Upper lobe of left lung (tissue), 6 donors: ENCODE data around the gene LRRC14B. TPM values are rescaled to one million over a fixed set of nuclear protein-coding genes. Genes with fewer than 3 reads are reported as not detected.

Experiments used
- ATAC-seq, 2 donors: fragments of 200-7000 bp; cut with Tn5 transposase; one replicate each; pipeline ENCODE4 v1.9.1; 2022; ENCODE audit warnings: mild to moderate bottlenecking in 2 of 2, moderate library complexity in 2 of 2; ENCODE audit not compliant: low FRiP score in 2 of 2
- DNase-seq, 2 donors: peaks; one replicate each; pipeline ENCODE4 v3.0.0-alpha.2; 2019 to 2020
- H3K27ac ChIP-seq, 4 donors: fragments of 200-600 bp; sonication (generic); one replicate each; pipeline ENCODE4 v1.5.1; 2016 to 2019
- H3K27me3 ChIP-seq, 4 donors: fragments of 200-600 bp; sonication (generic); one replicate each; pipeline ENCODE4 v1.5.1; 2017 to 2019
- H3K36me3 ChIP-seq, 4 donors: fragments of 200-600 bp; sonication (generic); one replicate each; pipeline ENCODE4 v1.5.1; 2016 to 2019
- H3K4me1 ChIP-seq, 4 donors: fragments of 200-600 bp; sonication (generic); one replicate each; pipeline ENCODE4 v1.5.1; 2018 to 2019
- H3K4me3 ChIP-seq, 4 donors: fragments of 200-600 bp; sonication (generic); one replicate each; pipeline ENCODE4 v1.5.1; 2017 to 2019; ENCODE audit warnings: mild to moderate bottlenecking in 2 of 4, moderate library complexity in 1 of 4
- H3K9me3 ChIP-seq, 4 donors: fragments of 200-600 bp; sonication (generic); one replicate each; pipeline ENCODE4 v1.5.1; 2018 to 2019
- CTCF ChIP-seq, 6 experiments: fragments of 450-650 bp in 4 of 6; fragments of 200-600 bp in 2 of 6; sonication (generic) in 2 of 6; IDR thresholded peaks; one replicate each; pipeline ENCODE4 v1.5.1; 2016 to 2019; ENCODE audit warnings: antibody characterized with exemption in 6 of 6
- EP300 ChIP-seq, 4 donors: sonication (generic); formaldehyde crosslinking; IDR thresholded peaks; one replicate each; pipeline ENCODE4 v1.5.1; 2017; ENCODE audit warnings: antibody characterized with exemption in 4 of 4, control low read depth in 2 of 4
- POLR2A ChIP-seq, 4 donors: fragments of 450-650 bp; IDR thresholded peaks; one replicate each; pipeline ENCODE4 v1.5.1; 2016 to 2017; ENCODE audit warnings: antibody characterized with exemption in 4 of 4, mild to moderate bottlenecking in 2 of 4
- POLR2AphosphoS5 ChIP-seq, 2 donors: sonication (generic); formaldehyde crosslinking; IDR thresholded peaks; one replicate each; pipeline ENCODE4 v1.5.1; 2017; ENCODE audit warnings: antibody characterized with exemption in 2 of 2
- WGBS, 2 donors: methylation state at CpG; one replicate each; pipeline ENCODE4 v1.1.5; 2017 to 2018; 5-methylcytosine and 5-hydroxymethylcytosine counted together
- total RNA-seq, 6 donors: library from RNA; depleted of rRNA in 4 of 6; stranded (reverse); fragments of >200 nt in 4 of 6; gene quantifications; one replicate each; pipeline versions ENCODE4 v1.1.0 to v1.2.1, GENCODE V29; 2016 to 2021
- donor health status: DM: no; HTN: no; CAD: no; lungs with moderate emphysema.
- donor health status: DM: no; HTN: yes; CAD: no; lungs with severe emphysema.

The LRRC14B gene
- total RNA-seq, 6 donors from 2014 or later: not detected

GRCh38 chr5:187042-187431 lies 4.3 kb upstream of the LRRC14B start:
- no peaks in the 10 kb centered on the region for H3K36me3 ChIP-seq
- H3K9me3 ChIP-seq: no peaks in the 10 kb centered on the region
- peaks cover 0 to 6% (median 3%) of the 10 kb centered on the region in 4 donors for H3K27me3 ChIP-seq
- ATAC-seq: no peak
- DNase-seq: peak in 1 of 2 donors; percentile 20
- no peak overlapping the region for H3K27ac ChIP-seq
- H3K4me1 ChIP-seq: peaks cover 0 to 23% (median 10%) of the 10 kb centered on the region in 4 donors
- TF ChIP-seq POLR2A (IDR thresholded peaks at IDR 0.05) (no peak), CTCF (IDR thresholded peaks at IDR 0.05) (no peak), POLR2AphosphoS5 (IDR thresholded peaks at IDR 0.05) (no peak), EP300 (IDR thresholded peaks at IDR 0.05) (no peak)
- WGBS, 2 donors: 82 to 93% methylated on average over 5 to 13 of the region's 13 CpGs
- H3K4me3 ChIP-seq: no peak overlapping the region

- Histone ChIP-seq H3K27me3 (peaks cover 0 to 6% (median 3%) of the 10 kb centered on the region in 4 donors), H3K9me3 (no peaks in the 10 kb centered on the region), H3K36me3 (no peaks in the 10 kb centered on the region), H3K4me3 (peak overlapping the region in 1 of 4 donors; percentile 22), H3K27ac (no peak overlapping the region), H3K4me1 (peaks cover 0 to 23% (median 10%) of the 10 kb centered on the region in 4 donors)
- DNase-seq (peak in 1 of 2 donors; percentile 70), ATAC-seq (no peak)
- TF ChIP-seq CTCF (IDR thresholded peaks at IDR 0.05) (no peak), EP300 (IDR thresholded peaks at IDR 0.05) (no peak), POLR2AphosphoS5 (IDR thresholded peaks at IDR 0.05) (no peak), POLR2A (IDR thresholded peaks at IDR 0.05) (no peak)
- 52 to 55% methylated on average over 19 to 20 of the region's 21 CpGs for WGBS, 2 donors
Measured at GRCh38 chr5:187617-188451, 3.5 kb upstream of the LRRC14B start.

GRCh38 chr5:188488-189481 lies 2.5 kb upstream of the LRRC14B start:
- peaks cover 0 to 23% (median 10%) of the 10 kb centered on the region in 4 donors for H3K4me1 ChIP-seq
- DNase-seq: peak; percentile 87 to 93
- H3K9me3 ChIP-seq: no peaks in the 10 kb centered on the region
- 43 to 54% methylated on average over 11 to 30 of the region's 37 CpGs for WGBS, 2 donors
- H3K4me3 ChIP-seq: peak overlapping the region in 2 of 4 donors; percentile 21 to 22
- TF ChIP-seq POLR2AphosphoS5 (IDR thresholded peaks at IDR 0.05) (no peak), POLR2A (IDR thresholded peaks at IDR 0.05) (no peak), EP300 (IDR thresholded peaks at IDR 0.05) (no peak), CTCF (IDR thresholded peaks at IDR 0.05) (peak; percentile 94 to 97 (median 95))
- no peak overlapping the region for H3K27ac ChIP-seq
- H3K36me3 ChIP-seq: no peaks in the 10 kb centered on the region
- peak; percentile 86 to 94 for ATAC-seq
- H3K27me3 ChIP-seq: peaks cover 0 to 6% (median 3%) of the 10 kb centered on the region in 4 donors

DNA sequence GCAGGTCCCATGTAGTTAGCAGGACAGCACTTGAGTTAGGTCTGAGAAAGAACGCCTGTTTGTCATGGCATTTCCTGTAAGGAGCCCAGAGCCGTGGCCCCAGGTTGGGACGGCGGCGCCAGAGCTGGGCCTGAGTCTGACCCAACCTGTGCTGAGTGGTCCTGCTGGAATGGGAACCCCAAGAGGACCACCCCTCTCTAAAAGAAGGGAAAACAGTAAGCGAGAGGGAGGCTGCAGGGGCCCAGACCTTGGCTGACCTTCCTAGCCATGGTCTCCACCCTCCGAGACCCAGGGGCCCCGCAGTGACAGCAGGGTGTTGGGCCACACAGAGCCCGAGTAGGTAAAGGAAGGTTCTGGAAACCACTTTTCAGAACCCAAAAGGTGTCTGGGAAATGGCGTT lies 1.8 kb upstream of the LRRC14B start:
- DNase-seq: peak in 1 of 2 donors; percentile 48
- Histone ChIP-seq H3K27ac (no peak overlapping the region), H3K36me3 (no peaks in the 10 kb centered on the region), H3K4me1 (peaks cover 0 to 23% (median 10%) of the 10 kb centered on the region in 4 donors), H3K27me3 (peaks cover 0 to 6% (median 3%) of the 10 kb centered on the region in 4 donors), H3K4me3 (no peak overlapping the region), H3K9me3 (no peaks in the 10 kb centered on the region)
- 80 to 83% methylated on average over 9 to 10 of the region's 10 CpGs for WGBS, 2 donors
- TF ChIP-seq EP300 (IDR thresholded peaks at IDR 0.05): no peak
- TF ChIP-seq CTCF (IDR thresholded peaks at IDR 0.05): no peak
- TF ChIP-seq POLR2AphosphoS5 (IDR thresholded peaks at IDR 0.05): no peak
- TF ChIP-seq POLR2A (IDR thresholded peaks at IDR 0.05): no peak
- no peak for ATAC-seq
